ENCODE results near the gene CFAP77. TPM values are rescaled to one million over a fixed set of nuclear protein-coding genes. Genes with fewer than 3 reads are reported as not detected.
A peak's percentile ranks its signal among the peaks of the same experiment; 100 is the strongest.

The CFAP77 gene
- polyA plus RNA-seq, 1 of the 3 experiments (the other 2 are of a cell fraction), result 1.1 TPM

GRCh38 chr9:132575005-132575609 is 165.1 kb downstream of the CFAP77 start:
- peak; percentile 93 for DNase-seq

More at GRCh38 chr9:132575005-132575609, 165.1 kb downstream of the CFAP77 start:
- peaks cover 33% of the 10 kb centered on the region for H3K27me3 ChIP-seq (ENCODE audit: insufficient read depth)
- ChIA-PET CTCF (interaction anchor here (0.6 to 3.2 kb wide), 53 partner anchors 9 to 812 kb away, joined by 3 to 42 read pairs (median 4); partner anchors contain the start of gene SETX), POLR2A (no interaction called here)
- no peak overlapping the region for H3K27ac ChIP-seq (ENCODE audit: low read depth in 2 of 2, low read length in 1 of 2)
- H3K4me1 ChIP-seq (ENCODE audit: control insufficient read depth in 1 of 2, insufficient read depth in 2 of 2, low read depth in 1 of 2, low read length in 1 of 2), result no peaks in the 10 kb centered on the region; a peak in 1 of 4 replicates
- H3K36me3 ChIP-seq (replicated peaks in 1 of 2; ENCODE audit: control insufficient read depth in 1 of 2, insufficient read depth in 2 of 2, low read length in 1 of 2), result no peaks in the 10 kb centered on the region
- TF ChIP-seq, protein P1, sequence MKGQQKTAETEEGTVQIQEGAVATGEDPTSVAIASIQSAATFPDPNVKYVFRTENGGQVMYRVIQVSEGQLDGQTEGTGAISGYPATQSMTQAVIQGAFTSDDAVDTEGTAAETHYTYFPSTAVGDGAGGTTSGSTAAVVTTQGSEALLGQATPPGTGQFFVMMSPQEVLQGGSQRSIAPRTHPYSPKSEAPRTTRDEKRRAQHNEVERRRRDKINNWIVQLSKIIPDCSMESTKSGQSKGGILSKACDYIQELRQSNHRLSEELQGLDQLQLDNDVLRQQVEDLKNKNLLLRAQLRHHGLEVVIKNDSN (IDR thresholded peaks at IDR 0.05; ENCODE audit: borderline replicate concordance, low read depth), result no peak
- TF ChIP-seq TCF12 (IDR thresholded peaks at IDR 0.05), result no peak
- TF ChIP-seq, protein P2, sequence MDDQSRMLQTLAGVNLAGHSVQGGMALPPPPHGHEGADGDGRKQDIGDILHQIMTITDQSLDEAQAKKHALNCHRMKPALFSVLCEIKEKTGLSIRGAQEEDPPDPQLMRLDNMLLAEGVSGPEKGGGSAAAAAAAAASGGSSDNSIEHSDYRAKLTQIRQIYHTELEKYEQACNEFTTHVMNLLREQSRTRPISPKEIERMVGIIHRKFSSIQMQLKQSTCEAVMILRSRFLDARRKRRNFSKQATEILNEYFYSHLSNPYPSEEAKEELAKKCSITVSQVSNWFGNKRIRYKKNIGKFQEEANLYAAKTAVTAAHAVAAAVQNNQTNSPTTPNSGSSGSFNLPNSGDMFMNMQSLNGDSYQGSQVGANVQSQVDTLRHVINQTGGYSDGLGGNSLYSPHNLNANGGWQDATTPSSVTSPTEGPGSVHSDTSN (IDR thresholded peaks at IDR 0.05), result no peak
- peak; percentile 31; the same call in 1 of the 2 replicates for TF ChIP-seq ELF1 (IDR thresholded peaks at IDR 0.05)
- no peak for TF ChIP-seq NRF1 (IDR thresholded peaks at IDR 0.05; ENCODE audit: low read depth, low read length)
- TF ChIP-seq, protein P3, sequence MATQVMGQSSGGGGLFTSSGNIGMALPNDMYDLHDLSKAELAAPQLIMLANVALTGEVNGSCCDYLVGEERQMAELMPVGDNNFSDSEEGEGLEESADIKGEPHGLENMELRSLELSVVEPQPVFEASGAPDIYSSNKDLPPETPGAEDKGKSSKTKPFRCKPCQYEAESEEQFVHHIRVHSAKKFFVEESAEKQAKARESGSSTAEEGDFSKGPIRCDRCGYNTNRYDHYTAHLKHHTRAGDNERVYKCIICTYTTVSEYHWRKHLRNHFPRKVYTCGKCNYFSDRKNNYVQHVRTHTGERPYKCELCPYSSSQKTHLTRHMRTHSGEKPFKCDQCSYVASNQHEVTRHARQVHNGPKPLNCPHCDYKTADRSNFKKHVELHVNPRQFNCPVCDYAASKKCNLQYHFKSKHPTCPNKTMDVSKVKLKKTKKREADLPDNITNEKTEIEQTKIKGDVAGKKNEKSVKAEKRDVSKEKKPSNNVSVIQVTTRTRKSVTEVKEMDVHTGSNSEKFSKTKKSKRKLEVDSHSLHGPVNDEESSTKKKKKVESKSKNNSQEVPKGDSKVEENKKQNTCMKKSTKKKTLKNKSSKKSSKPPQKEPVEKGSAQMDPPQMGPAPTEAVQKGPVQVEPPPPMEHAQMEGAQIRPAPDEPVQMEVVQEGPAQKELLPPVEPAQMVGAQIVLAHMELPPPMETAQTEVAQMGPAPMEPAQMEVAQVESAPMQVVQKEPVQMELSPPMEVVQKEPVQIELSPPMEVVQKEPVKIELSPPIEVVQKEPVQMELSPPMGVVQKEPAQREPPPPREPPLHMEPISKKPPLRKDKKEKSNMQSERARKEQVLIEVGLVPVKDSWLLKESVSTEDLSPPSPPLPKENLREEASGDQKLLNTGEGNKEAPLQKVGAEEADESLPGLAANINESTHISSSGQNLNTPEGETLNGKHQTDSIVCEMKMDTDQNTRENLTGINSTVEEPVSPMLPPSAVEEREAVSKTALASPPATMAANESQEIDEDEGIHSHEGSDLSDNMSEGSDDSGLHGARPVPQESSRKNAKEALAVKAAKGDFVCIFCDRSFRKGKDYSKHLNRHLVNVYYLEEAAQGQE (IDR thresholded peaks at IDR 0.05; ENCODE audit: low read depth, low read length), result no peak
- peak; percentile 98 for TF ChIP-seq SMC3 (IDR thresholded peaks at IDR 0.05; ENCODE audit: low read depth, low read length)
- TF ChIP-seq RAD21 (IDR thresholded peaks at IDR 0.05; ENCODE audit: low read length), result peak; percentile 99
- no peak for TF ChIP-seq TEAD4 (IDR thresholded peaks at IDR 0.05; ENCODE audit: borderline replicate concordance, insufficient read depth)
- TF ChIP-seq CTCF (IDR thresholded peaks at IDR 0.05), result peak; percentile 80
- no peak for TF ChIP-seq GABPA (IDR thresholded peaks at IDR 0.05; ENCODE audit: low read depth)
- no peak for TF ChIP-seq TAF1 (IDR thresholded peaks at IDR 0.05; ENCODE audit: borderline replicate concordance, low read depth, low read length)
- TF ChIP-seq POLR2AphosphoS5 (IDR thresholded peaks at IDR 0.05; ENCODE audit: low read depth, low read length), result no peak
- TF ChIP-seq SIN3A (IDR thresholded peaks at IDR 0.05; ENCODE audit: borderline replicate concordance, low read depth, low read length), result no peak
- TF ChIP-seq CHD2 (IDR thresholded peaks at IDR 0.05; ENCODE audit: low read length, partially characterized antibody), result peak; percentile 22
- no peaks in the 10 kb centered on the region for H3K9me3 ChIP-seq
- H3F3A ChIP-seq (replicated peaks; ENCODE audit: insufficient read depth), result no peaks in the 10 kb centered on the region
- no peak overlapping the region for H3K4me2 ChIP-seq
- no peaks in the 10 kb centered on the region for H4K20me1 ChIP-seq (ENCODE audit: insufficient read depth)
- no peak overlapping the region for H2AFZ ChIP-seq (ENCODE audit: low read depth)
- H3K9me2 ChIP-seq, result no peaks in the 10 kb centered on the region
- 12% methylated on average over 14 of the region's 16 CpGs for WGBS (ENCODE audit: low lambda C conversion rate)
- no peaks in the 10 kb centered on the region for H3K79me2 ChIP-seq (ENCODE audit: insufficient read depth)
- no peak overlapping the region; a peak in 1 of 4 replicates for H3K4me3 ChIP-seq (ENCODE audit: low read depth in 2 of 2, low read length in 1 of 2)
- H3K9ac ChIP-seq, result no peak overlapping the region
